Caki2 (cell line): ENCODE data around the gene TMEM132D. TPM values are rescaled to one million over a fixed set of nuclear protein-coding genes. Genes with fewer than 3 reads are reported as not detected.

Experiments
- DNase-seq: peaks from one replicate; pipeline ENCODE4 v3.0.0-alpha.2; 2015; ENCODE audit warnings: low read depth
- in situ Hi-C: cut with HindIII; loops from 2 replicates; pipeline ENCODE4 v1.10.0; 2016; ENCODE audit warnings: low sequenced_read_pairs, low pct_unique_long_range_greater_than_20kb, mixed read lengths
- total RNA-seq: library from RNA; depleted of rRNA; stranded (reverse); fragments of >200 nt; shearing (Covaris generic); gene quantifications from 2 replicates; pipeline ENCODE4 v1.2.3, GENCODE V29; 2014; ENCODE audit warnings: low replicate concordance

TMEM132D gene
- total RNA-seq, 1 experiment from 2014 or later: not detected

DNA sequence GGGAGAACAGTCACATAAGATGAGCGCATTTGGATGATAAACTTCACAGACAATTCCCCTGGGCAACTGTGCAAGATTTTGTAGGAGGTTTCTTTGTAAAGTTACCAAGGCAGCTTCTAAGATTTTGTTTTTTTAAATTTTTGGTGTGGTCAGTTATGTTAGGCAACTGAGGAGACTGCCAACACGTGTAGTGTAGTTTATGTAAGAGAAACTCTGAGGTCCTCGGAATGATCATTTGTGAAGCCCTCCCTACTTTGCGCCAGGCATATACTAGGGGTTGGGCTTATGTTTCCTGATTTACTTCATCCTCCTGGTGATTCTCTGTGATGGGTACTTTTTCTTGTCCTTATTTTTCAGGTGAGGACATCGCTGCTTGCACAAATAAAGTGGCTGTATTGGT is 433.6 kb downstream of the TMEM132D start:
- no peak for DNase-seq
- in situ Hi-C loops: no loop called here

GRCh38 chr12:129467726-129468125 is 436.1 kb downstream of the TMEM132D start:
- no peak for DNase-seq
- in situ Hi-C loops: no loop called here

GRCh38 chr12:129467289-129467688 is 436.5 kb downstream of the TMEM132D start:
- DNase-seq: no peak
- in situ Hi-C loops: no loop called here

DNA sequence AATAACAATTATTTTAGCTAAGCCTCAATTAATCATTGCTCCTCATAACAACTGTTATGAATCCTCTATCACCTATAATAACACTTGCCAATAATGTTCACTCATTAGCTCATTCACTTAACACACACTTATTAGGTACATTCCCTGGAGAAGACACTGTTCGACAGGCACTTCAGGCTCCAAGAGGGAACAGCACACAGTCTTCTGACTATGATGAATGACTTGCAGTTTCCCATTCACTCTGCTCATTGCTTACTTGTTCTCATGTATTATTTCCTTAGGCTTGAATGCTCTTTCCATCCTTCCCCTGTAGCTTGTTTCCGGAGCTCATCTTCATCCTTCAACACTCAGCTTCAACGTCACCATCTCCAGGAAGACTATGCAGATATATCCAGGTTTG is 437.3 kb downstream of the TMEM132D start:
- in situ Hi-C loops: no loop called here

GRCh38 chr12:129459886-129460285 is 443.9 kb downstream of the TMEM132D start:
- DNase-seq: no peak
- in situ Hi-C loops: no loop called here

More for the DNA sequence above, 437.3 kb downstream of the TMEM132D start:
- no peak for DNase-seq

- in situ Hi-C loops: no loop called here
- DNase-seq: no peak
Observed at GRCh38 chr12:129446696-129447095, 457.1 kb downstream of the TMEM132D start.

- DNase-seq: no peak
- in situ Hi-C loops: no loop called here
Observed at GRCh38 chr12:129440278-129440677, 463.5 kb downstream of the TMEM132D start.

GRCh38 chr12:129434790-129435189 is 469.0 kb downstream of the TMEM132D start:
- in situ Hi-C loops: no loop called here
- no peak for DNase-seq

DNA sequence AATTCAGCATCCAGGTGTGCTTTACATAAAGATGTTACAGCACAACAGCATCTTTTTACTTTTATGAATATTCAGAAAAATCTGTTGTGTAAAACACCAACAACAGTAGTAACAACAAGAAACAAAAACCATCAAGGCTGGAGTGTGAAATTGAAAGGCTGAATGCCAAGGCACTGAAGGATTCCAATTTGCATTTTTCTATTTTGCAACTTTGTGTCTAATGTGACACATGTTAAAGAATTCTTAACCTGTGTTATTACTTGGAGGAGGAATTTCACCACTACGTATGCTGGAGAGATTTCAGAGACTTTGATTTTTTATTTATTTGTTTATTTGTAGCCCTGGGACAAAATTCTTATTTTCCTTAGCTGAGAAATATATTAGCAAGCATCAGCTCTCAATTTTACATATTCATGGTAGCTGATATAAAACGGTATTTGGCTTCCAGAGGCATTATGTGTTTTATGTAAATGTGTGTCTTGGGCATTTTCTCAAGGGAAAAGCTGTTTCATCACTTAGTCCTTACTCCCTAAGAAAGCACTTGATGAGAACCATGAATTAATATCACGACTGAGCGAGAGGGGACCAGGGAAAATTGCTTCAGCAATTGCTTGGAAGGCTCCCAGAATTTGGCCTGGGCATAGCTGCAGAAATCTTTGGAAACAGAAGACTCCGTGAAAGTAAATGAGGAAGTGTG is 475.4 kb downstream of the TMEM132D start:
- DNase-seq: no peak
- in situ Hi-C loops: no loop called here

GRCh38 chr12:129423041-129423580 is 480.7 kb downstream of the TMEM132D start:
- DNase-seq: no peak

DNA sequence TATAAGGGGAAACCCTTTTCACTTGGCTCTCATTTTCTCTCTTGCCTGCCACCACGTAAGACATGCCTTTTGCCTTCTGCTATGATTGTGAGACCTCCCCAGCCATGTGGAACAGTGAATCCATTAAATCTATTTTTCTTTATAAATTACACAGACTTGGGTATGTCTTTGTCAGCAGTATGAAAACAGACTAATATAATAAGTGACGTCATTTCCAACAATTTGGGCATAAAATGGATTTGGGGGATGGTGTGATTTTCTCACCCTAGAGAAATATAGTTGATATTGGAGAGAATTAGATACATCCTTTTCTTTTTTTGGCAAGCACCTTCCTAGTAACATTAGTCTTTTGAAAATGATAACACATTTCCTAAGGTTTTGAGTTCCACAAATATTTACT is 490.5 kb downstream of the TMEM132D start:
- no peak for DNase-seq
- in situ Hi-C loops: no loop called here

More at GRCh38 chr12:129423041-129423580, 480.7 kb downstream of the TMEM132D start:
- in situ Hi-C loops: no loop called here

DNA sequence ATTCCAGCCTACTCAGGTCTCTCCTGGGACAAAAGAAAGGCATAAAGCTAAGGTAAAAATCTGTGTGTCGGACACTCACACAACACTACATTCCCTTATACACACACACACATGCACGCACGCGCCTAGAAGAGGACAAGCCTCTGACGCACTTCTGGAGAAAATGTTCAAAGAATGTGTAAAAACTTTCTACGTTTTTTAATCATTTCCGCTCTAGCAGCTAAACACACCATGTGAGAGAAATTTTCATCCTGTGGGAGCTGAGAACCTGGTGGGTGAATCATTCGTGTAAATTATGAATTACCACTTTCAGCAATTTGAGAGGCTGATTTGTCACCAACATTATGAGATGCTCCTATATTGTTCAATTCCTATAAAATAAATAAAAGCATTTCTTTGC is 494.5 kb downstream of the TMEM132D start:
- DNase-seq: no peak
- in situ Hi-C loops: no loop called here

DNA sequence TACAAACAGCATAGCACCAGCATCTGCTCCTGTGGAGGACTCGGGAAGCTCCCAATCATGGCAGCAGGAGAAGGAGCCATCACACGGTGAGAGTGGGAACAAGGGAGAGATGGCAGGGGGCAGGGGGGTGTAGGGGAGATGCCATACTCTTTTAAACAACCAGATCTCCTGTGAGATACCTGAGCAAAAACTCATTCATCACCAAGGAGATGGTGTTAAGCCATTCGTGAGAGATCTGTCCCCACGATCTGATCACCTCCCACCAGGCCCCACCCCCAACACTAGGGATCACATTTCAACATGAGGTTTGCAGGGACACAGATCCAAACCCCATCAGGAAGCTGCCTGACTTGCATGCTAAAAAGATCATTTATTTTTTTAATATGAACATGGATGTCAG is 499.3 kb downstream of the TMEM132D start:
- in situ Hi-C loops: no loop called here
- DNase-seq: no peak

- DNase-seq: no peak
- in situ Hi-C loops: no loop called here
Observed at GRCh38 chr12:129401572-129401971, 502.3 kb downstream of the TMEM132D start.

DNA sequence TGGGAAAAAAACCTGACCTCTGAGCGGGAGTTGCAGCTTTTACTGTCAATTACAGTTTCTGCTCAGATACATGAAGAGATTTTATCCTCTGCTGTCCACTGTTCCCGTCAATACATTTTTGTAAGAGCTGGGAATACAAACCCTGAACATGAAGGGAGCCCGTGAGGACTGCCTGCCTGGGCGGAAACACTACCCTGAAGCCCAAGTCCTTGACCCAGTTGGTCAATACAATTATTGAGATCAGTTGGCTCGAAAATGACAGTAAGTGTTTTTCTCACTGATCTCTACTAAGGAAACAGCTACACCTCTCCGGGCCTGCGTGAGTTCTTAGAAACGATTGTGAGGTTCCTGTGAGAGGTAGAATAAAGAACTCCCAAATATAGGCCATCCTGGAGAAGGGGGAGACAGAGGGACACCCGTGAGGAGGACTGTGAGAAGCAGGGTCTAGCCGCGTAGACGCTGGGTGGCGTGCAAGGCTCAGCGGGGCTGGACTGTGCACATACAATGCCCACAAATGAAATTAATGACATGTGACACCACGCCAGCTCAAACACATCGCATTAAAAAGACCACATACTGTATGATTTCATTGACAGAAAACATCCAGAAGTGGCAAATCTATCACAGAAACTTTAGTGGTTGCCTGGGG is 509.5 kb downstream of the TMEM132D start:
- no peak for DNase-seq
- in situ Hi-C loops: no loop called here

GRCh38 chr12:129393357-129393937 is 510.4 kb downstream of the TMEM132D start:
- in situ Hi-C loops: no loop called here
- no peak for DNase-seq

GRCh38 chr12:129385637-129385990 is 518.2 kb downstream of the TMEM132D start:
- DNase-seq: no peak
- in situ Hi-C loops: no loop called here

- no peak for DNase-seq
- in situ Hi-C loops: no loop called here
Observed at GRCh38 chr12:129383956-129384355, 519.9 kb downstream of the TMEM132D start.

DNA sequence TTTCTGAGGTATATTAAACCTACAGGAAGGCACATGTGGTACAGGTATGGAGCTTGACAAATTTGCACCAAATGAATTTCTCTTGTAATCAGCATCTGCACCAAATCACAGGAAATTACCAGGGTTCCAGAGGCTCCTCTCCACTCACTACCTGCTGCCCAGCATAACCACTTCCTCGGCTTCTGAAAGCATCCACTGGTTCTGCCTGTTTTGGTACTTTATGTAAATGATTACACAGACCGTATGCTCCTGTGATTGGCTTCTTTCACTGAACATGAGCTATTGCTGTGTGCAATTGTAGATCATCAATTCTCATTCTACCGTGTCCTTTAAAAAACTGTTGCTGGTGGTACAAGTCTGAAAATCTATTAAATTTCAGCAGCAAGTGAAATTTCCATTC is 522.1 kb downstream of the TMEM132D start:
- no peak for DNase-seq
- in situ Hi-C loops: no loop called here
